ENCODE results near the gene PYGO1. TPM values are rescaled to one million over a fixed set of nuclear protein-coding genes. Genes with fewer than 3 reads are reported as not detected.

Gene PYGO1
- total and polyA plus RNA-seq, 2 of the 8 experiments (the other 6 are each of a cell fraction or from before 2014, with no cell fraction given) = 0.50 to 1.1 TPM

DNA sequence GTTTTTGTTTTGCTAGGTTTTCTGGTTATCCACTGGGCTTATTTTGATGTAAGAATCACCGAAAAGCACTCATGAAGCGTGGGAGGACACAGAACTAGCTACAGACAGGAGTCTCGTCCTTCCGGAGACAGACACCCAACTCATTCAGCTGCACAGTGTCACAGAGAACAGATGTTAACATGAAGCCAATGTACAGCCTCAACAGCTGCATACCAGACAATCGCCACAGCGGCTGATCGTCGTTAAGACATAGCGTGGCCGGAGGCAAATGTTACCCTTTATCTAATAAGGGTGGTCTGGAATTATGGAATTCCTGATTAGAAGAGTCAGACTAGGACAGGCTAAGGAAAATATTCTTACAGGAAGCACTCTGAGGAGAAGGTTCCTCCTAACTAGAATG is 1.1 kb upstream of the PYGO1 start:
- Histone ChIP-seq H3K9me3 (ENCODE audit: insufficient read depth in 2 of 2, low read depth in 1 of 2, low read length in 1 of 2) (no peaks in the 10 kb centered on the region), H3K4ac (replicated peaks; ENCODE audit: insufficient read length, low read depth, low read length) (no peak overlapping the region), H4K8ac (ENCODE audit: extremely low read depth, insufficient read depth, low read length) (no peak overlapping the region), H2BK120ac (replicated peaks; ENCODE audit: low read depth, low read length) (no peak overlapping the region), H3K36me3 (ENCODE audit: control insufficient read depth in 2 of 4, insufficient read depth in 4 of 4, low read length in 3 of 4) (no peaks in the 10 kb centered on the region; a peak in 1 of 8 replicates), H3K14ac (ENCODE audit: insufficient read length) (no peak overlapping the region), H2BK20ac (ENCODE audit: low read length) (no peak overlapping the region), H3K79me2 (ENCODE audit: control insufficient read depth in 1 of 2, insufficient read depth in 2 of 2, low read length in 2 of 2) (no peaks in the 10 kb centered on the region), H2AFZ (ENCODE audit: low read length) (no peak overlapping the region), H3K27ac (ENCODE audit: low read depth, low read length) (no peak overlapping the region), H4K91ac (replicated peaks; ENCODE audit: insufficient read length, low read length) (no peak overlapping the region), H2BK15ac (ENCODE audit: low read length) (no peak overlapping the region), H3K9ac (replicated peaks in 1 of 4; ENCODE audit: extremely low read depth in 1 of 4, low read depth in 3 of 4, low read length in 3 of 4) (no peak overlapping the region), H3K18ac (ENCODE audit: extremely low read depth, low read length) (no peak overlapping the region), H3K23me2 (ENCODE audit: low read depth, low read length) (peaks cover 8% of the 10 kb centered on the region), H4K20me1 (replicated peaks in 1 of 2; ENCODE audit: control insufficient read depth in 1 of 2, insufficient read depth in 2 of 2, low read length in 2 of 2) (peaks cover 0 to 2% of the 10 kb centered on the region in 2 experiments), H3K27me3 (replicated peaks in 1 of 4; ENCODE audit: control insufficient read depth in 3 of 4, extremely low read depth in 1 of 4, insufficient read depth in 3 of 4, low read length in 3 of 4) (peaks cover 18 to 40% (median 32%) of the 10 kb centered on the region in 4 experiments), H2BK12ac (ENCODE audit: low read depth, low read length) (no peak overlapping the region), H3K56ac (replicated peaks; ENCODE audit: insufficient read length, low read depth, low read length) (no peak overlapping the region), H3K4me2 (ENCODE audit: insufficient read depth in 1 of 2, low read depth in 2 of 2, low read length in 2 of 2) (peak overlapping the region; percentile 63 to 90), H3K79me1 (ENCODE audit: low read depth, low read length) (no peaks in the 10 kb centered on the region), H4K5ac (ENCODE audit: insufficient read length, low read depth, low read length) (no peak overlapping the region), H3K4me3 (ENCODE audit: extremely low read depth in 1 of 4, insufficient read depth in 2 of 4, low read depth in 3 of 4, low read length in 4 of 4) (peak overlapping the region in 2 of 4 experiments; percentile 53 to 79; a peak in 3 of 8 replicates), H3K23ac (ENCODE audit: insufficient read length) (no peak overlapping the region), H2BK5ac (ENCODE audit: low read depth, low read length) (no peak overlapping the region), H2AK5ac (ENCODE audit: low read depth, low read length) (no peak overlapping the region), H3K4me1 (replicated peaks in 1 of 4; ENCODE audit: control insufficient read depth in 3 of 4, insufficient read depth in 4 of 4, low read length in 3 of 4) (no peaks in the 10 kb centered on the region; a peak in 1 of 7 replicates)
- CTCF ChIA-PET (ENCODE audit: partially characterized antibody) = interaction anchor here (0.6 to 1.2 kb wide), 4 partner anchors 10 to 207 kb away, joined by 3 to 6 read pairs (median 4); no protein-coding TSS in a partner anchor
- 89% methylated on average over 10 of the region's 10 CpGs; no CpG with 5 or more reads in 1 of the 2 experiments for WGBS, 2 experiments (ENCODE audit: extremely low coverage in 1 of 2, insufficient coverage in 1 of 2, insufficient read length in 1 of 2, insufficient replicate concordance in 2 of 2, low coverage in 1 of 2, low lambda C conversion rate in 2 of 2, missing lambda C conversion rate in 1 of 2)
- POLR2A ChIA-PET (ENCODE audit: partially characterized antibody) = no interaction called here
- no peak for DNase-seq (ENCODE audit: low read depth in 1 of 2, low spot score in 2 of 2)
- no peak for FAIRE-seq
- TF ChIP-seq JUN (IDR thresholded peaks at IDR 0.05; ENCODE audit: low read depth, low read length) = no peak
- no peak for TF ChIP-seq TBP (IDR thresholded peaks at IDR 0.05; ENCODE audit: low read depth, low read length)
- TF ChIP-seq GABPA (IDR thresholded peaks at IDR 0.05; ENCODE audit: borderline replicate concordance, insufficient read depth, low read length) = no peak
- TF ChIP-seq, protein P1, sequence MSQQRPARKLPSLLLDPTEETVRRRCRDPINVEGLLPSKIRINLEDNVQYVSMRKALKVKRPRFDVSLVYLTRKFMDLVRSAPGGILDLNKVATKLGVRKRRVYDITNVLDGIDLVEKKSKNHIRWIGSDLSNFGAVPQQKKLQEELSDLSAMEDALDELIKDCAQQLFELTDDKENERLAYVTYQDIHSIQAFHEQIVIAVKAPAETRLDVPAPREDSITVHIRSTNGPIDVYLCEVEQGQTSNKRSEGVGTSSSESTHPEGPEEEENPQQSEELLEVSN (IDR thresholded peaks at IDR 0.05) = no peak
- no peak for TF ChIP-seq POLR2AphosphoS5 (IDR thresholded peaks at IDR 0.05; ENCODE audit: low read depth, low read length)
